NCI-H2171 (cell line): ENCODE data around the gene EXOC3L2.
"Not testable (repeated sequence)": the region's sequence is repeated elsewhere in the genome, so short reads cannot be mapped to it uniquely, and the experiment has no call there.

Source experiments
- DNase-seq: peaks from one replicate; lab custom pipeline; 2025; lab: John Stamatoyannopoulos, UW

Gene EXOC3L2

DNA sequence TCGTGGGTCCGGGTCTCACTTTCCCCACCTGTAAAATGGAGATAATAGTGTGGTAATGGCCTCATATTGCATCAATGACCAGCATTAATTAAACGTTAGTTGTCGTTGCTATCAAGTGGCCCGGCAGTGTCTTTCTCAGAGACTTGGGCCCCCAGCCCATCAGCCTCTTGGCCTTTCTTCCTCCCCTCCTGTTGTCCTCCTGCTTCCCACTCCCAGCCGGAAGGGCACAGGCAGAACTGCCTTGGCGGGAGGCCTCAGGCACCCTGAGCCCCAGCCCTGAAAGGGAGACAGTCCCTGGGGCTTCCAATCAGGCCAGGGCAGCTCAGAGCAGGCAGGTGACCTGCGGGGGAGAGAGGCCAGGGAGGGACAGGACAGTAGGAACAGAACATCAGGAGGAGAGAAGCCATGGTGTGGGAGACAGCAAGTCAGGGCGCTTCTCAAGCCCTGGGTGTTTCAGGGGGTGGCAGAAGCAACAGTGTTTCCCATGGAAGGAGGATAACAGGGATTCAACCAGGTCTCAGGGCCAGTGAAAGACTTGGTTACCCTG, 10.5 kb upstream of the EXOC3L2 start:
- DNase-seq = no peak

GRCh38 chr19:45254044-45254531, 8.9 kb upstream of the EXOC3L2 start:
- peak; percentile 75 for DNase-seq

GRCh38 chr19:45253396-45254027, 8.3 kb upstream of the EXOC3L2 start:
- no peak for DNase-seq

DNA sequence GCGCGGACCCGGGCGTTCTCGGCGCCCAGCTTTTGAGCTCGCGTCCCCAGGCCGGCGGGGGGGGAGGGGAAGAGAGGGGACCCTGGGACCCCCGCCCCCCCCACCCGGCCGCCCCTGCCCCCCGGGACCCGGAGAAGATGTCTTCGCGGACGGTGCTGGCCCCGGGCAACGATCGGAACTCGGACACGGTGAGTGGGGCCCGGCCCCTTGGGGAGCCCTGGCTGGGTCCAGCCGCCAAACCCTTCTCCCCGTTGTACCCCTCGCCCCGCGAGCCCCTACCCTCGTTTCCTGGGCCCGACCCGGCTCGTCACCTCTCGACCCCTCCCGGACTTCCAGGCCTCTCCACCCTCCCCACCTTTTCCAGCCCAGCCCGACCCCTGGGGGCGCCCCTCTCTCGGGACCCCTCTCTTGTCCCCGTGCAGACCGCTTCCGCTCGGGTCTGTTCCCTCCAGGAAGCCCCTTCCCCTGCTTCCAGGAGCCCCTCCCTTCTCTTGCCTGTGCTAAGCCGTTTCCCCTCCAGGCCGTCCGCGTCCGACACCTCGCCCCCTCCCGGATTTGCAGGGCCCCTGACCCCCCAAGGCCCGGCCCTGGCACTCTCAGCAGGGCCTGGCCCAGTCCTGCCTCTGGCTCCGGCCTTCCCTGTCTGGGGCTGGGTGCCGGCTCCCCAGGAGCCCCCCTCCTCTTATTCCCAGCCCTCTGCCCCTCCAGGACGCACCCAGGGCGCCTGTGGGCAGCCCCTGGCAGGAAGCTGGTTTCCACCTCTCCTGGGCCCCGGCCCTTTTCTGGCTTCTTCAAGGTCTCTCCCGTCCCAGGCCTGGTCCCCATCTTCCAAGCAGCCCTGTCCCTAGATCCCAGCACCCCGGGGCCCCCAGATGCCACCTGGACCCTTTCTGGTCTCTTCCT, 6.5 kb upstream of the EXOC3L2 start:
- DNase-seq = no peak

- DNase-seq = peak; percentile 78
These were observed 5.7 kb upstream of the EXOC3L2 start, which contains the start of gene MARK4 for GRCh38 chr19:45250832-45251451. MARK4 (plus strand) TSS chr19:45251271; CDS start chr19:45251589, 318 bp downstream.

GRCh38 chr19:45250216-45250831, 5.1 kb upstream of the EXOC3L2 start:
- no peak for DNase-seq

DNA sequence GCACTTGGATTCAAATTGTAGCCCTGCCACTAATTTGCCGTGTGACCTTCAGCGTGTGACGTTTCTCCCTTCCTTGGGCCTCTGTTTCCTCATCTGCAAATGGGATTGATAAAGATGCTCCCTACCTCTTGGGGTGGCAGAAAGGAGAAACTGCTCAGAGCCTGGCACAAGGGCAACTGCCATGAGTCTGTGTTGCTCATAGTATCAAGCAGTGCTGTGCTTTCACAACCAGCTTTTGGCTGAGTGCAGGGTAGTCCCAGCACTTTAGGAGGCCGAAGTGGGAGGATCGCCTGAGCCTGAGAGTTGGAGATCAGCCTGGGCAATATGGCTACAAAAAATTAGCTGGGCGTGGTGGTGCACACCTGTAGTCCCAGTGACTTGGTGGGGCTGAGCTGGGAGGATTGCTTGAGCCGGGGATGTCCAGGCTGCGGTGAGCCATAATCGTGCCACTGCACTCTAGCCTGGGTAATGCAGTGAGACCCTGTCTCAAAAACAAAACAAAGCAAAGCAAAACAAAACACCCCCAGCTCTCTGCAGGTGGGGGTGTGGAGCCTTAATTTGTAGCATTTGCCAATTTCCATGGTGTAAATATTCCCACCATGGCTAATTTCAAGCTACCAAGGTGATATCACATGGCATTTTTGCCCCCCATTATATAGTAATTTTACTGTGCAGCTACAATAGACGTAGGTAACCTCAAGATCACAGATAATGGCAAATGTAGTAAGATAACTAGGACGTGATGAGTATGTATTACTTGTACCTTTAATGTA, 4.2 kb upstream of the EXOC3L2 start:
- no peak for DNase-seq

DNA sequence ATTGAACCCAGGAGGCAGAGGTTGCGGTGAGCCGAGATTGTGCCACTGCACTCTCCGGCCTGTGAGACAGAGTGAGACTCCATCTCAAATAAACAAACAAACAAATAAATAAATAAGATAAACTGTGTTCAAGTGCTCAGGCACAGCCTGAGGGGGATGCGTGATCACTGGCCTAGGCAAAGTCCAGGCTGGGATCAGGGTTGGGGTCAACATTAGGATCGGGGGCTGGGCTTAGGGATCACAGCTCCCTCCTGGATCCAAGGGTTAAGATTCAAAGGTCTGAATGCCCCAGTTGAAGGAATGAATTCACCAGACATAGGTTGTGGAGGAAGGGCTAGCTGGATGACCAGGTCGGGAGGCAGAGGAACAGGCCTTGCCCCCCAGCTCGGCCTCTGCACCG, 1.9 kb upstream of the EXOC3L2 start:
- no peak for DNase-seq

DNA sequence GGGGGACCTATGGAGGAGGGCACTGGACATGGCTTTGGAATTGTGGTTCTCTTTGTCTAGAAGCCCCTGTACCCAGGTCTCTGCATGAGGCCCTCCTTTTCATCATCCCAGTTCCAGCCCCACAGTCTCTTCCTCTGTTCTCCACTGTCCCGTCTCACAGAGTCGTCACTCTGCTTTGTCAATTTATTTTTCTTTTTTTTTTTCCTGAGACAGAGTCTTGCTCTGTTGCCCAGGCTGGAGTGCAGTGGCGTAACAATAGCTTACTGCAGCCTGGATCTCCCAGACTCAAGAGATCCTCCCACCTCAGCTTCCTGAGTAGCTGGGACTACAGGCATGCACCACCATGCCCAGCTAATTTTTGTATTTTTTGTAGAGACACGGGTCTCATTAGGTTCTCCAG, 619 bp upstream of the EXOC3L2 start:
- DNase-seq = no peak

DNA sequence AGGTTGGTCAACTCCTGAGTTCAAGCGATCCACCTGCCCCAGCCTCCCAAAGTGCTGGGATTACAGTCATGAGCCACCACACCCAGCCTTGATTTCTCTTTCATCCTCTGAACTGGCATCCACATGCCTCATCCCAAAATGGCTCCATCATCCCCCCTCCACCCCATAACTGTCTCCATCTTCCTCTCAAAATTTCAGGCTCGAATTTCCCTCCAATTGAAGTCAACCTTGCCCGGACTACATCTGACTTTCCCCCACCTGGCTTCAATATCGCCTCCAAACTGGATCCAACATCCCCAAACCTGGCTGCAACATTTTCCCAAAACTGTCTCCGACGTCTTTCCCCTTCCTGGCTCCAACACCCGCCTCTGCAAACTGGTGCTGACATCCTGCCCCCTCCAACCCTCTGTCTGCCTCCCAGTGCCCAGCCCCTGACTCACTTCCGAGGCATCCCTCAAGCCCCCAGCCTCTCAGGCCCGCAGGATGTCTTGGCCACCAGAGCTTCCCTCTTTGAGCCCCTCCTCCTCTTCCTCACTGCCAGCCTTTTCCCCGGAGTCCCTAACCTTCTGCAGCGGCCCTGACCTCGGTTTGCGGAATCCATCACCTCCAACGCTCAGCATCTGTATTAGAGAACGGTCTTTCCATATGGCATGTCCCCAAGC, 943 bp downstream of the EXOC3L2 start:
- no peak for DNase-seq

DNA sequence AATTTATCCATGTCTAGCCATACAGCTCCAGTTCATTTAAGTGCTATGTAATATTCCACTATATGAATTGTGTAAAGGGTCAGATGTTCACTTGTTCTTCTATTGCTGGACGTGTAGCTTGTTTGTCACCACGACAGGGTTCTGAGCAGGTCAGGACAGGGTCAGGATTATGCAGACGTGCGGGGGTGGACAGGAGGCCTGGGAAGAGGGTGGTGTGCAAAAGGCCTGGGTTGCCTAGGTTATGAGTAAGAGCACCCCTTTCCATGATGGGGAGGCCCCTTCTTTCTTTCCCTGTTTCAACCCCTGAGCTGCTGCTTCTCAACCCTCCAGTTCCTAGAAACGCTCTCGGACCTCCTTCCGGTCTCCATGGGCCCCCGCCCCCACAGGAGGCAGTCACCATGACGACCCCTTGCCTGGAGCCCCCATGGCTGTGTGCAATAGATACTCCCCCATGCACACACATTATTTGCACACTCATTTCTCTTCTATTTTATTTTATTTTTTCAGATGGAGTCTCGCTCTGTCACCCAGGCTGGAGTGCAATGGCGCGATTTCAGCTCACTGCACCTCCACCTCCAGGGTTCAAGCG, 2.0 kb downstream of the EXOC3L2 start:
- DNase-seq = no peak

DNA sequence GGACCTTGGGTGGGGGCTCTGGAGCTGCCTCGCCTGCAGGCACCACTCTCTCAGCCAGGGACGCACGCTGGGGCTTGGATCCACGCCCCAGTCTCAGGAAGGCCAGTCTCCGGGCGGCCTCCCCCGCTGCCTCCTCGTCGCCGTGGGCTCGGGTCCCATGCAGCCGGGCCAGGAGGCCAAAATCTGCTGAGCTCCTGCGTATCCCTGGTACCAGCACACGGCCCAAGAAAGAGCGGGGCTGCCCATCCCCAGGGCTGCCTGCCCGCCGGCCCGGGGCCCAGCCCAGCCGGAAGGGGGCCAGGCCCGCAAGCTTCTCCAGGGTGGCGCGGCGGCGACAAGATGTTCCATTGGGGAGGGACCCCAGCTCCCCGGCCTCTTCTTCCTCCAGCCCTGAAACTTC, 6.7 kb downstream of the EXOC3L2 start:
- no peak for DNase-seq

DNA sequence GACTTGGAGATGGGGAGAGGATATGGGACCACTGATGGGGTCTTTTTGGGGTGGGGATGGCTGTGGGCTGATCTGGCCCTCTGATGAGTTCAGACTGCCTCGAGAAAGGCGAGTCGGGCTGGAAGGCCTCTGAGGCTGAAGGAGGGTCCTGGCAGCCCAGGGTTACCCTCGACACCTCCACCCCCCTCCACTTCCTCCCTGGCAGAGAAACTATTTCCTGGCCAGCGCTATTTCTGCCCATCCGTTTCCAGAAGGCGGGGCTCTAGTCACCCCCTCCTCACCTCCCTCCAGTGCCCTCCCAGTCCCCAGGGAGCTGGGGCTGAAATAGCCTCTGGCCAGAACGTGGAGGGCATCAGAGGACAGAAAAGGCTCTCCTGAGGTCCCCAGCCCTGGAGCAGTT, 9.7 kb downstream of the EXOC3L2 start:
- no peak for DNase-seq

- no peak for DNase-seq
These were observed 10.9 kb downstream of the EXOC3L2 start for GRCh38 chr19:45234089-45234869.

DNA sequence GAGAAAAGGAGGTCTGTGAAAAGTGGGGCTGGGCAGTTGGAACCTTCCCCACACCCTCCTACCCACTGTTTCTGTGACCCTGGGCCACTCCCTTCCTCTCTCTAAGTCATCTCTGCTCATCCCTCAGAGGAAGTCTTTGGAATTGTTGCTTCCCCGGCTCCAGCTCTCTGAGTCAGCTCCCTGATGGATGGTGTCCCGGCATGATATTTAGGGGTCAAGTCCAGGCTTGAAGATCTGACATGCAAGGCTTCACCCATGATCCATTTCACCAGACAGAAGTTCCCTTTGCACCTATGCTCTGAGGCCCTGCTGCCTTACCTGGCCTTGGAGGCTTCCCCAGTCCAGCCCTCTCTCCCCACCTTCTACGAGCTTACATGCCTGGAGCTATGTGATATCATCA, 13.3 kb downstream of the EXOC3L2 start:
- no peak for DNase-seq

DNA sequence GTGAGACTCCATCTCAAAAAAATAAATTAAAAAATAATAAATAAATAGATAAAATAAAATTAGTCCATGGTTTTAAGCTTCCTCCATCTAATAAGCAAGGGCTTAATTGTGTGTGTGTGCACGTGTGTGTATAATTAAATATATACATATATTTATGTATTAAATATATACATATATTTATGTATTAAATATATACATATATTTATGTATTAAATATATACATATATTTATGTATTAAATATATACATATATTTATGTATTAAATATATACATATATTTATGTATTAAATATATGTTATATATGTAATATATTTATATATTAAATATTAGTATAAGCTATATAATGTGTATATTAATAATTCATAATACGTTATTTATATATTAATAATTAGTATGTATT, 16.2 kb downstream of the EXOC3L2 start:
- not testable (repeated sequence) for DNase-seq

- no peak for DNase-seq
These were observed 20.6 kb downstream of the EXOC3L2 start for GRCh38 chr19:45224645-45225044.

DNA sequence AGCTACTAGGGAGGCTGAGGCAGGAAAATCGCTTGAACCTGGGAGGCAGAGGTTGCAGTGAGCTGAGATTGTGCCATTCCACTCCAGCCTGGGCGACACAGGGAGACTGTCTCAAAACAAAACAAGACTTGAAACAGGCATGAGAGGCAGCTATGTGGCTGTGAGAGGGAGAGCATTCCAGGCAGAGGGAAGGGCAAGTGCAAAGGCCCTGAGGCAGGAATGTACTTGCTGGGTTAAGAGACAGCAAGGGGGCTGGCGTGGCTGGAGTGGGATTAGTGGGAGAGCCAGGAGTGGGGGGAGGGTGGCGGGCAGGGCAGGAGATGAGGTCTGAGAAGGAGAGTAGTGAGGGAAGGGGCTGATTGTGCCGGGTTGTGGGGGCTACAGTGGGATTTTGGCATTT, 21.3 kb downstream of the EXOC3L2 start:
- DNase-seq = no peak

DNA sequence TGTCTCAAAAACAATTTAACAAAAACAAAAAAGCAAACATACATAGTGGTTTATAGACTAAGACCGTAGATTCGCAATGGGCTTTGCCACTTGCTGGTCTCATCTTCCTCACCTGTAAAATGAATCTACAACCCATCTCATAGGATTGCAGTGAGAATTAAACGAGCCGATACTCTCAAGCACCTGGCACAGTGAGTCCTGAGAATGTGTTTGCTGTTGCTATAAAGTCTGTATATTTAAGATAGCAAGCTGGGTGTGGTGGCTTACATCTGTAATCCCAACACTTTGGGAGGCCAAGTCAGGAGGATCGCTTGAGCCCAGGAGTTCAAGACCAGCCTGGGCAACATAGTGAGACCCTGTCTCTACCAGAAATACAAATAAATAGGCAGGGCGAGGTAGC, 22.5 kb downstream of the EXOC3L2 start:
- no peak for DNase-seq
